Right renal pelvis (tissue), 4 donors: Measurements from ENCODE around the gene TFDP1. TPM values are rescaled to one million over a fixed set of nuclear protein-coding genes. Genes with fewer than 3 reads are reported as not detected.
"Not testable (repeated sequence)": the region's sequence is repeated elsewhere in the genome, so short reads cannot be mapped to it uniquely, and the experiment has no call there.

Experiments used
- DNase-seq, 4 donors: peaks; one replicate each; pipeline ENCODE4 v3.0.0-alpha.2; 2013; ENCODE audit warnings: low read depth in 4 of 4, low spot score in 3 of 4, missing footprints in 1 of 4
- polyA plus RNA-seq, 4 donors: library from polyadenylated mRNA; unstranded; fragments of 120-200 nt; gene quantifications; one replicate each; pipeline ENCODE4 v1.2.1, GENCODE V29; 2013; ENCODE audit not compliant: insufficient read length in 4 of 4

TFDP1 gene
- polyA plus RNA-seq, 4 donors, result 85.0 to 101 (median 90.7) TPM

GRCh38 chr13:113594066-113594821 is 9.7 kb downstream of the TFDP1 start:
- DNase-seq, result not testable (repeated sequence)

- no peak for DNase-seq
Observed at GRCh38 chr13:113595131-113595530, 10.6 kb downstream of the TFDP1 start.

- DNase-seq, result no peak
Observed at GRCh38 chr13:113596321-113597200, 12.0 kb downstream of the TFDP1 start.

GRCh38 chr13:113597391-113598080 is 13.0 kb downstream of the TFDP1 start:
- no peak for DNase-seq

GRCh38 chr13:113598081-113598410 is 13.5 kb downstream of the TFDP1 start:
- no peak for DNase-seq

GRCh38 chr13:113598481-113598880 is 13.9 kb downstream of the TFDP1 start:
- no peak for DNase-seq

GRCh38 chr13:113599391-113599790 is 14.8 kb downstream of the TFDP1 start:
- no peak for DNase-seq

GRCh38 chr13:113601166-113602070 is 16.9 kb downstream of the TFDP1 start:
- DNase-seq, result no peak

GRCh38 chr13:113602291-113602988 is 17.9 kb downstream of the TFDP1 start:
- no peak for DNase-seq

- DNase-seq, result no peak
Observed at GRCh38 chr13:113603116-113603710, 18.7 kb downstream of the TFDP1 start.

GRCh38 chr13:113604186-113604585 is 19.6 kb downstream of the TFDP1 start:
- DNase-seq, result no peak

- DNase-seq, result no peak
Observed at GRCh38 chr13:113605461-113605860, 20.9 kb downstream of the TFDP1 start.

GRCh38 chr13:113605866-113606438 is 21.4 kb downstream of the TFDP1 start:
- no peak for DNase-seq

GRCh38 chr13:113607056-113607888 is 22.7 kb downstream of the TFDP1 start:
- no peak for DNase-seq

GRCh38 chr13:113607889-113608635 is 23.5 kb downstream of the TFDP1 start:
- no peak for DNase-seq

- DNase-seq, result no peak
Observed at GRCh38 chr13:113608967-113609533, 24.5 kb downstream of the TFDP1 start.

GRCh38 chr13:113609616-113610015 is 25.1 kb downstream of the TFDP1 start:
- DNase-seq, result no peak
